GM12878 (cell line): Measurements from ENCODE around the gene HK1. TPM values are rescaled to one million over a fixed set of nuclear protein-coding genes. Genes with fewer than 3 reads are reported as not detected.

Source experiments
- ATF7 ChIP-seq: fragments of 450-650 bp; IDR thresholded peaks from 2 replicates; pipeline ENCODE4 v1.6.1; 2016; ENCODE audit warnings: low read depth, mild to moderate bottlenecking
- CUX1 ChIP-seq: IDR thresholded peaks from 2 replicates; pipeline ENCODE4 v1.6.1; 2012; ENCODE audit warnings: improper control_type of control experiment, low read depth, low read length; ENCODE audit not compliant: insufficient replicate concordance
- FOS ChIP-seq: IDR thresholded peaks from 3 replicates; pipeline ENCODE4 v1.6.1; 2011; ENCODE audit warnings: borderline replicate concordance; ENCODE audit not compliant: insufficient read length; ENCODE audit errors: extremely low read depth
- MEF2A ChIP-seq: IDR thresholded peaks from 2 replicates; pipeline ENCODE4 v1.6.1; 2011; ENCODE audit warnings: low read depth, mild to moderate bottlenecking, low read length, moderate library complexity; ENCODE audit not compliant: insufficient read depth
- MYC ChIP-seq: IDR thresholded peaks from 2 replicates; pipeline ENCODE4 v1.6.1; 2011; ENCODE audit warnings: mild to moderate bottlenecking, low read length, moderate library complexity, inconsistent platforms; ENCODE audit not compliant: insufficient read depth, insufficient replicate concordance, insufficient read length, severe bottlenecking
- NBN ChIP-seq: fragments of 450-650 bp; IDR thresholded peaks from 2 replicates; pipeline ENCODE4 v1.6.1; 2016
- NR2F1 ChIP-seq: fragments of 450-650 bp; conservative IDR thresholded peaks from 2 replicates; pipeline ENCODE4 v1.6.1; 2017; ENCODE audit warnings: mild to moderate bottlenecking
- RB1 ChIP-seq: fragments of 450-650 bp; formaldehyde crosslinking; IDR thresholded peaks from 2 replicates; pipeline ENCODE4 v1.6.1; 2017; ENCODE audit warnings: mild to moderate bottlenecking, borderline replicate concordance
- RELA ChIP-seq: fragments of 450-650 bp; IDR thresholded peaks from 2 replicates; pipeline ENCODE4 v1.8.0; 2014; ENCODE audit warnings: borderline replicate concordance; ENCODE audit not compliant: partially characterized antibody
- SMARCA5 ChIP-seq: fragments of 450-650 bp; IDR thresholded peaks from 2 replicates; pipeline ENCODE4 v1.6.1; 2017; ENCODE audit warnings: mild to moderate bottlenecking
- SPI1 ChIP-seq: IDR thresholded peaks from 2 replicates; pipeline ENCODE4 v1.6.1; 2011; ENCODE audit warnings: low read depth, mild to moderate bottlenecking, low read length, moderate library complexity, borderline replicate concordance; ENCODE audit not compliant: insufficient read depth
- ZBTB33 ChIP-seq: fragments of 450-650 bp; IDR thresholded peaks from 2 replicates; pipeline ENCODE4 v1.6.1; 2017; ENCODE audit warnings: mild to moderate bottlenecking
- polyA plus RNA-seq, 11 experiments: library from polyadenylated mRNA; depleted of rRNA in 4 of 11; unstranded in 6 of 11; stranded (reverse) in 5 of 11; fragments of >200 nt; fragmentation: Nextera tagmentation in 4 of 11; fragmentation: Illumina TruSeq in 1 of 11; extraction: Ambion mirVana in 4 of 11; extraction: Trizol in 1 of 11; gene quantifications; 1 replicate in 1 of 11; 2 replicates in 10 of 11; pipeline versions ENCODE4 v1.2.1 to v1.2.3, GENCODE V29; 2011 to 2016; ENCODE audit warnings: inconsistent platforms in 2 of 11, missing spikeins in 2 of 11, low read depth in 1 of 11
- total RNA-seq, 4 experiments: library from RNA; depleted of rRNA in 3 of 4; stranded (reverse); fragments of >200 nt in 3 of 4; fragmentation: Illumina TruSeq in 1 of 4; extraction: Trizol in 1 of 4; gene quantifications; 2 replicates each; pipeline versions ENCODE4 v1.2.1 to v1.2.3, GENCODE V29; 2013 to 2021

HK1 gene
- total and polyA plus RNA-seq, 10 of the 15 experiments (the other 5 are each of a cell fraction or from before 2014, with no cell fraction given) = 3.4 to 77.3 (median 46.6) TPM

DNA sequence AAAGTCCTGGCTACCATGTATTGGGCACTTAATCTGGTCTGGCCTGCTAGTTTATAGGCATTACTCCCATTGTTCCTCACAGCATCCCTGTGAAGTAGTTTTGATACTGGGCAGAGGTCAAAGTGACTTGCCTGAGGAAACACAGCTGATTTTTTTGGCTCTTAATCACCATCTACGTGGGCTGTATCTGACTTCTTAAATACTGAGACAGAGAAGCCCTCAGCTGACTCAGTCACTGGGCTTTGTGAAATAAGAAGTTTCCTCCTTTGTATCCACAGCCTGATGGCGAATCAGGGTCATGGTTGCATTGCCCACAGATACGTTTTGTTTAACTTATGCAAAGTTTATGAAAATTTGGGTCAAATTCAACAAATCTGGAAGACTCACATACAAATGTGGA lies 125.2 kb downstream of the HK1 start (continued):
- no peak for TF ChIP-seq ATF7
- TF ChIP-seq CUX1 = no peak
- TF ChIP-seq SMARCA5 = no peak
- no peak for TF ChIP-seq NBN
- no peak for TF ChIP-seq FOS
- TF ChIP-seq ZBTB33 = no peak
- no peak for TF ChIP-seq MEF2A
- no peak for TF ChIP-seq RELA
- no peak for TF ChIP-seq RB1
- TF ChIP-seq NR2F1 = no peak
- TF ChIP-seq SPI1 = no peak
- TF ChIP-seq MYC = no peak
